ENCODE measurements around the gene TSFM. TPM values are rescaled to one million over a fixed set of nuclear protein-coding genes. Genes with fewer than 3 reads are reported as not detected.

TSFM gene
- 10 to 100 TPM in 3 of 4 donors, 1 to 10 TPM in 1; 1.4 to 23.2 (median 18.9) TPM for total RNA-seq

DNA sequence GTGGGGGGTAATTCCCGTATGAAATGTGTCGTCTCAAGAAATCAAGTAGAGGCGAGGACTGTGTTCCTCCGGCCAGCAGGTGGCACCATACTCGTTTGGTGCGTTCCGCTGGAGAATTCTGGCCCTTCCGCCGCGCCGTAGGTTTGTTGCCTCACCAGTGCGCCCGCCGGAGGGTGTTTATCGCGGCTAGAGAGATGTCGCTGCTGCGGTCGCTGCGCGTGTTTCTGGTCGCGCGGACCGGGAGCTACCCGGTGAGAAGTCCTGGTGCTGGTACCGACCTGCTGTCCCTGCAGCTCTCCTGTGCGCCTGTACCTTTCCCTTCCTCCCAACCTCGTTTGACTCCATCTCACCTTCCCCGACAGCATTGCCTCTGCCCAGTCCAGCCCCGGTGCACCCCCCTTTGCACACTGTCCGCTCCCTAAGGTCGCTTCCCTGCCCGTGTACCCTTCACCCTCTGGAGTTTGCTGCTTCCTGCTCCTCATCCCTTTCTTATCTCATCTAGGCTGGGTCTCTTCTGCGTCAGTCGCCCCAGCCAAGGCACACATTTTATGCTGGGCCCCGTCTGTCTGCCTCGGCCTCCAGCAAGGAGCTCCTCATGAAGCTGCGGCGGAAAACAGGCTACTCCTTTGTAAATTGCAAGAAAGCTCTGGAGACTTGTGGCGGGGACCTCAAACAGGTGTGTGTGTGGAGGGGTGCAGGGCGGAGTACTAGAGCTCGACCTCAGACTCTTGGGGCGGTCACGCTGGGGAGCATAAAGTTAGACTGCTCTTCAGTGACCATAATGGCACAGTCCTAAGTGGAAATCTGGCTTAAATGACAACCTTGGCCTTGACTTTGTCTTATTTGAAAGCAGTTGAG is at the start of gene TSFM:
TSS of gene TSFM (plus strand) at position 180 of the 858 bp plus-strand sequence. CDS start at position 195, 15 bp downstream.
- H3K4me1 ChIP-seq: peaks cover 11 to 21% (median 14%) of the 10 kb centered on the region in 4 donors
- no peaks in the 10 kb centered on the region for H3K9me3 ChIP-seq
- WGBS, 2 donors (ENCODE audit: low coverage in 1 of 2): 0 to 1% methylated on average over 7 to 44 of the region's 45 CpGs
- no peaks in the 10 kb centered on the region for H3K27me3 ChIP-seq
- peak within 1 kb of the TSS; percentile 76 to 84 (median 79) for H3K27ac ChIP-seq
- intact Hi-C loops (cut with DNase I; ENCODE audit: low total_unique reads) (loop anchor here (1.0 kb wide), 1 partner anchor 122 kb away; no protein-coding TSS in a partner anchor), in situ Hi-C loops (cut with MboI; ENCODE audit: low pct_ligation_motif_present in 1 of 4, low pct_unique_long_range_greater_than_20kb in 1 of 4, low sequenced_read_pairs in 3 of 4) (no loop called here)
- H3K36me3 ChIP-seq: peaks cover 0 to 21% (median 10%) of the 10 kb centered on the region in 4 donors
- H3K4me3 ChIP-seq: peak within 1 kb of the TSS; percentile 77 to 98 (median 87)
- peak; percentile 97 for DNase-seq
- TF ChIP-seq, protein P1, sequence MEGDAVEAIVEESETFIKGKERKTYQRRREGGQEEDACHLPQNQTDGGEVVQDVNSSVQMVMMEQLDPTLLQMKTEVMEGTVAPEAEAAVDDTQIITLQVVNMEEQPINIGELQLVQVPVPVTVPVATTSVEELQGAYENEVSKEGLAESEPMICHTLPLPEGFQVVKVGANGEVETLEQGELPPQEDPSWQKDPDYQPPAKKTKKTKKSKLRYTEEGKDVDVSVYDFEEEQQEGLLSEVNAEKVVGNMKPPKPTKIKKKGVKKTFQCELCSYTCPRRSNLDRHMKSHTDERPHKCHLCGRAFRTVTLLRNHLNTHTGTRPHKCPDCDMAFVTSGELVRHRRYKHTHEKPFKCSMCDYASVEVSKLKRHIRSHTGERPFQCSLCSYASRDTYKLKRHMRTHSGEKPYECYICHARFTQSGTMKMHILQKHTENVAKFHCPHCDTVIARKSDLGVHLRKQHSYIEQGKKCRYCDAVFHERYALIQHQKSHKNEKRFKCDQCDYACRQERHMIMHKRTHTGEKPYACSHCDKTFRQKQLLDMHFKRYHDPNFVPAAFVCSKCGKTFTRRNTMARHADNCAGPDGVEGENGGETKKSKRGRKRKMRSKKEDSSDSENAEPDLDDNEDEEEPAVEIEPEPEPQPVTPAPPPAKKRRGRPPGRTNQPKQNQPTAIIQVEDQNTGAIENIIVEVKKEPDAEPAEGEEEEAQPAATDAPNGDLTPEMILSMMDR (IDR thresholded peaks at IDR 0.05): peak; percentile 90 to 95 (median 95)
- TF ChIP-seq POLR2AphosphoS5 (IDR thresholded peaks at IDR 0.05) (peak; percentile 89 to 90 (median 89)), EP300 (IDR thresholded peaks at IDR 0.05; ENCODE audit: low read depth) (no peak), POLR2A (IDR thresholded peaks at IDR 0.05) (peak; percentile 70)

DNA sequence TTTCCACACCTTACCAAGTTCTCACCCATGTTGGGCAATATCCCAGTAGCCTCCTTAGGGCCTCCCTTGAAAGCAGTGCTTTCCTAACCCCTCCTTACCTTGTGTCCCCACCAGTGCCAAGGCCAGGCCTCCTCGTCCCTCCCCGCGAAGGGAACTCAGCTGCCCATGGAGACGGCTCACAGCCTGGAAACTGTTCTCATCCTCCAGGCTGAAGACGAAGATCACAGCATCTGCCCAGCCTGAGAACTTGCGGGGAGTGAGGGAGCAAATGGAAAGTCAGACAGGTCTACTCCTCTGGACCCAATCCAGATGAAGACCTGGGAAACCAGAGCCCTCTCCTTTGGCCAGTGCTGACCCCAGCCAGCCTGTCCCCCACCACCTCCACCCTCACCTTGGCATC is 48.7 kb upstream of the TSFM start:
- 87% methylated on average over 6 of the region's 6 CpGs; no CpG with 5 or more reads in 1 of the 2 donors for WGBS, 2 donors (ENCODE audit: low coverage in 1 of 2)
- peaks cover 72% of the 10 kb centered on the region for H3K27me3 ChIP-seq
- in situ Hi-C loops (cut with MboI; ENCODE audit: low pct_ligation_motif_present in 1 of 4, low pct_unique_long_range_greater_than_20kb in 1 of 4, low sequenced_read_pairs in 3 of 4): no loop called here

DNA sequence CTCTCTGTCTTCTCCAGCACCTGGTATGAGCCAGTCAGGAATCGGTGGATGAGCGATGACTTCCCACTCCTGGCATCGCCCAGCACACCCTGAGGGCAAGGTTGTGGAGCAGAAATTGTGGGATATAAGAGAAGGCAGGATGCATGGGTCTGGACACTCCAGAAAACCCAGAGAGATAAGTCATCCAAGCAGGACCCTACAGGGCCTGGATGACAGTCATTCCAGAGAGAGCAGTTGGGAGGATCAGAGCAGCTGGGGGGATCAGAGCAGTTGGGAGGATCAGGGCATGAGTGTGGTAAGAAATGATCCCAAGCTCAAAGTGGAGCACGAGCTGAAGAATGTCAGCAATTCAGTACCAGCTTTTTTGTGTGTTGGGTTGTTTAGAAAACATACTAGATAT is 48.0 kb upstream of the TSFM start:
- DNase-seq: no peak
- intact Hi-C loops (cut with DNase I; ENCODE audit: low total_unique reads): no loop called here
- no peak overlapping the region for H3K4me3 ChIP-seq
- TF ChIP-seq POLR2A (IDR thresholded peaks at IDR 0.05) (no peak), POLR2AphosphoS5 (IDR thresholded peaks at IDR 0.05) (no peak), EP300 (IDR thresholded peaks at IDR 0.05; ENCODE audit: low read depth) (no peak)
- TF ChIP-seq, protein P1 (IDR thresholded peaks at IDR 0.05): no peak
- whole genome bisulfite sequencing, 2 donors (ENCODE audit: low coverage in 1 of 2): 87% methylated on average over 4 of the region's 4 CpGs; no CpG with 5 or more reads in 1 of the 2 donors
- H3K4me1 ChIP-seq: peaks cover 20 to 36% (median 26%) of the 10 kb centered on the region in 4 donors
- no peaks in the 10 kb centered on the region for H3K9me3 ChIP-seq
- no peak overlapping the region for H3K27ac ChIP-seq
- H3K36me3 ChIP-seq: no peaks in the 10 kb centered on the region
- in situ Hi-C loops (cut with MboI; ENCODE audit: low pct_ligation_motif_present in 1 of 4, low pct_unique_long_range_greater_than_20kb in 1 of 4, low sequenced_read_pairs in 3 of 4): no loop called here
- peaks cover 79% of the 10 kb centered on the region for H3K27me3 ChIP-seq

More for the DNA sequence above, 48.7 kb upstream of the TSFM start:
- intact Hi-C loops (cut with DNase I; ENCODE audit: low total_unique reads): no loop called here
- no peak for DNase-seq
- TF ChIP-seq, protein P1 (IDR thresholded peaks at IDR 0.05): no peak
- no peak for TF ChIP-seq POLR2AphosphoS5 (IDR thresholded peaks at IDR 0.05)
- no peak for TF ChIP-seq POLR2A (IDR thresholded peaks at IDR 0.05)
- no peak for TF ChIP-seq EP300 (IDR thresholded peaks at IDR 0.05; ENCODE audit: low read depth)
- H3K9me3 ChIP-seq: no peaks in the 10 kb centered on the region
- H3K36me3 ChIP-seq: no peaks in the 10 kb centered on the region
- H3K27ac ChIP-seq: no peak overlapping the region
- H3K4me3 ChIP-seq: no peak overlapping the region
- peaks cover 20 to 34% (median 26%) of the 10 kb centered on the region in 4 donors for H3K4me1 ChIP-seq

DNA sequence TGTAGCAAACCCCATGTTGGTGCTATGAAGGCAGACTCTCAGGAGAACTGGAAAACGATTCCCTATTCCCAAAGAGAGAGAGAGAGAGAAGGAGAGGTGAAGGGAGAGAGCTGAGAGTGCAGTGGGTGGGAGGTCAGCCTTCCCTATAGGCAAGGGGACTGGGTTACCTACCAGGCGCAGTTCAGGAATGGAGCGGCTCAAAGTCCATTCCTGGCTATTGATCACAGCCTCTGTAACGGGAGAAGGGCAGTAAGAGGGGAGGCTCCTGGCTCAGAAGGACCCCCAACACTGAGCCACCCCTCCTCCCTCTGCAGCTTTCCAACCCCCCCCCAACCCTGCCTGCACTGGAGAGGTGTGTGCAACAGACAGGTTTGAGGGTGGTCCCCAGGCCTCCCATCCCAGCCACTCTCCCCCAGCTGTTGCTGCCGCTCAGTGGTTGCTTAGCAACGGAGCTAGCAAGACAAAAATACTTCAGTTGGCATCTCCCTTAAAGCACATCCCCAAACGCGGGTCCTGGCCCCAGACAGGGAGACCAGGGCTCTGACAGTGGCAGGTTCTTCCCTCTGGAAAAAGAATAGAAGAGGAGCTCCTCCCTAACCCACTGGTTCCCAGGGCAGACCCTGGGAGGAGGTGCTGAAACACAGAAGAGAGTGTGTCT is 47.3 kb upstream of the TSFM start:
- H3K36me3 ChIP-seq: no peaks in the 10 kb centered on the region
- WGBS, 2 donors (ENCODE audit: low coverage in 1 of 2): 30 to 36% methylated on average over 3 to 8 of the region's 8 CpGs
- TF ChIP-seq, protein P1 (IDR thresholded peaks at IDR 0.05): no peak
- no peak for TF ChIP-seq POLR2A (IDR thresholded peaks at IDR 0.05)
- no peak for TF ChIP-seq EP300 (IDR thresholded peaks at IDR 0.05; ENCODE audit: low read depth)
- TF ChIP-seq POLR2AphosphoS5 (IDR thresholded peaks at IDR 0.05): no peak
- intact Hi-C loops (cut with DNase I; ENCODE audit: low total_unique reads): no loop called here
- no peaks in the 10 kb centered on the region for H3K9me3 ChIP-seq
- peaks cover 20 to 36% (median 26%) of the 10 kb centered on the region in 4 donors for H3K4me1 ChIP-seq
- no peak overlapping the region for H3K27ac ChIP-seq
- H3K4me3 ChIP-seq: no peak overlapping the region
- peaks cover 86% of the 10 kb centered on the region for H3K27me3 ChIP-seq
- in situ Hi-C loops (cut with MboI; ENCODE audit: low pct_ligation_motif_present in 1 of 4, low pct_unique_long_range_greater_than_20kb in 1 of 4, low sequenced_read_pairs in 3 of 4): no loop called here
- no peak for DNase-seq
